Vagina (tissue), 2 donors: Measurements from ENCODE around the gene TPD52L1. TPM values are rescaled to one million over a fixed set of nuclear protein-coding genes. Genes with fewer than 3 reads are reported as not detected.

Experiments
- DNase-seq, 2 donors: peaks; one replicate each; pipeline ENCODE4 v3.0.0-alpha.2; 2017; ENCODE audit errors: extremely low spot score in 2 of 2
- H3K27ac ChIP-seq: fragments of 200-600 bp; sonication (generic); one replicate; pipeline ENCODE4 v1.5.1; 2019
- H3K27me3 ChIP-seq: fragments of 200-600 bp; sonication (generic); one replicate; pipeline ENCODE4 v1.5.1; 2019
- H3K36me3 ChIP-seq, 2 donors: fragments of 200-600 bp; sonication (generic); one replicate each; pipeline ENCODE4 v1.5.1; 2017 to 2019
- H3K4me1 ChIP-seq: fragments of 200-600 bp; sonication (generic); one replicate; pipeline ENCODE4 v1.5.1; 2019
- H3K4me3 ChIP-seq, 2 donors: fragments of 200-600 bp; sonication (generic); 1 replicate in 1 of 2; 2 replicates in 1 of 2; pipeline ENCODE4 v1.5.1; 2016 to 2019
- H3K9me3 ChIP-seq: fragments of 200-600 bp; sonication (generic); one replicate; pipeline ENCODE4 v1.5.1; 2019
- POLR2A ChIP-seq, 2 donors: fragments of 450-650 bp; IDR thresholded peaks; one replicate each; pipeline ENCODE4 v1.6.1; 2017; ENCODE audit warnings: antibody characterized with exemption in 2 of 2, mild to moderate bottlenecking in 2 of 2, moderate library complexity in 2 of 2
- POLR2AphosphoS5 ChIP-seq, 2 donors: sonication (generic); formaldehyde crosslinking; IDR thresholded peaks; one replicate each; pipeline ENCODE4 v1.9.0; 2017; ENCODE audit warnings: antibody characterized with exemption in 2 of 2, mild to moderate bottlenecking in 2 of 2, low read depth in 1 of 2; ENCODE audit not compliant: insufficient read depth in 1 of 2
- intact Hi-C: fragments of 100-400 bp; cut with DNase I; formaldehyde crosslinking; loops from one replicate; pipeline ENCODE4 v1.15.1; 2023
- total RNA-seq: library from RNA; depleted of rRNA; stranded (reverse); fragments of >200 nt; gene quantifications from one replicate; pipeline ENCODE4 v1.2.3, GENCODE V29; 2016
- TF ChIP-seq, protein P1 (sequence below), 3 experiments: fragments of 450-650 bp in 2 of 3; fragments of 200-600 bp in 1 of 3; sonication (generic) in 1 of 3; IDR thresholded peaks; one replicate each; pipeline ENCODE4 v1.5.1; 2017 to 2019; ENCODE audit warnings: antibody characterized with exemption in 3 of 3, mild to moderate bottlenecking in 2 of 3, moderate library complexity in 2 of 3

Gene TPD52L1
- total RNA-seq, 1 donor from 2014 or later, result 85.0 TPM

DNA sequence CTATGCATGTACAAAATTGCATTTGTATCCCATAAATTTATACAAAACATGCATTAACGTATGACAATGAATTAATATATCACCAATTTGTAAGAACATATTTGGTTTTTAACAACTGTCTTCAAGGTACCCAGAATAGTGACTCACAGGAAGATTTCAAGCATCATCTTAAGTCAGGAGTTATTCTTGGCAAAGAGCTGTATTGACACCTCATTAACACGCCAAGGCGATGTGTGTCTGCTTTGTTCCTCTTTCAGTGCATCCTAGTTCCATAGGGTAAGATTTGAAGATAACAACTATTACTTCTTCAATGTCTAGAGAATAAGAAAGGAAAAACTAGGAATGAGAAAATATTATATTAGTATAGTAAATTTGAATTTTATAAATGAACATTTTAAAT is 35.8 kb upstream of the TPD52L1 start:
- no peaks in the 10 kb centered on the region for H3K27me3 ChIP-seq
- no peak for DNase-seq
- TF ChIP-seq POLR2AphosphoS5 (IDR thresholded peaks at IDR 0.05; ENCODE audit: insufficient read depth in 1 of 2, low read depth in 1 of 2), result no peak
- TF ChIP-seq POLR2A (IDR thresholded peaks at IDR 0.05), result no peak
- TF ChIP-seq, protein P1, sequence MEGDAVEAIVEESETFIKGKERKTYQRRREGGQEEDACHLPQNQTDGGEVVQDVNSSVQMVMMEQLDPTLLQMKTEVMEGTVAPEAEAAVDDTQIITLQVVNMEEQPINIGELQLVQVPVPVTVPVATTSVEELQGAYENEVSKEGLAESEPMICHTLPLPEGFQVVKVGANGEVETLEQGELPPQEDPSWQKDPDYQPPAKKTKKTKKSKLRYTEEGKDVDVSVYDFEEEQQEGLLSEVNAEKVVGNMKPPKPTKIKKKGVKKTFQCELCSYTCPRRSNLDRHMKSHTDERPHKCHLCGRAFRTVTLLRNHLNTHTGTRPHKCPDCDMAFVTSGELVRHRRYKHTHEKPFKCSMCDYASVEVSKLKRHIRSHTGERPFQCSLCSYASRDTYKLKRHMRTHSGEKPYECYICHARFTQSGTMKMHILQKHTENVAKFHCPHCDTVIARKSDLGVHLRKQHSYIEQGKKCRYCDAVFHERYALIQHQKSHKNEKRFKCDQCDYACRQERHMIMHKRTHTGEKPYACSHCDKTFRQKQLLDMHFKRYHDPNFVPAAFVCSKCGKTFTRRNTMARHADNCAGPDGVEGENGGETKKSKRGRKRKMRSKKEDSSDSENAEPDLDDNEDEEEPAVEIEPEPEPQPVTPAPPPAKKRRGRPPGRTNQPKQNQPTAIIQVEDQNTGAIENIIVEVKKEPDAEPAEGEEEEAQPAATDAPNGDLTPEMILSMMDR (IDR thresholded peaks at IDR 0.05), result no peak
- H3K9me3 ChIP-seq, result no peaks in the 10 kb centered on the region
- no peaks in the 10 kb centered on the region for H3K36me3 ChIP-seq
- intact Hi-C loops, result no loop called here
- H3K4me3 ChIP-seq, result no peak overlapping the region
- H3K27ac ChIP-seq, result no peak overlapping the region
- no peaks in the 10 kb centered on the region for H3K4me1 ChIP-seq

- no peak for DNase-seq
- intact Hi-C loops, result loop anchor here (5.0 kb wide), 1 partner anchor 253 kb away; no protein-coding TSS in a partner anchor
- Histone ChIP-seq H3K4me3 (no peak overlapping the region), H3K9me3 (no peaks in the 10 kb centered on the region), H3K27ac (no peak overlapping the region), H3K4me1 (no peaks in the 10 kb centered on the region), H3K36me3 (no peaks in the 10 kb centered on the region), H3K27me3 (no peaks in the 10 kb centered on the region)
- TF ChIP-seq, protein P1 (IDR thresholded peaks at IDR 0.05), result no peak
- TF ChIP-seq POLR2AphosphoS5 (IDR thresholded peaks at IDR 0.05; ENCODE audit: insufficient read depth in 1 of 2, low read depth in 1 of 2) (no peak), POLR2A (IDR thresholded peaks at IDR 0.05) (no peak)
Observed at GRCh38 chr6:125120054-125120590, 33.5 kb upstream of the TPD52L1 start.

DNA sequence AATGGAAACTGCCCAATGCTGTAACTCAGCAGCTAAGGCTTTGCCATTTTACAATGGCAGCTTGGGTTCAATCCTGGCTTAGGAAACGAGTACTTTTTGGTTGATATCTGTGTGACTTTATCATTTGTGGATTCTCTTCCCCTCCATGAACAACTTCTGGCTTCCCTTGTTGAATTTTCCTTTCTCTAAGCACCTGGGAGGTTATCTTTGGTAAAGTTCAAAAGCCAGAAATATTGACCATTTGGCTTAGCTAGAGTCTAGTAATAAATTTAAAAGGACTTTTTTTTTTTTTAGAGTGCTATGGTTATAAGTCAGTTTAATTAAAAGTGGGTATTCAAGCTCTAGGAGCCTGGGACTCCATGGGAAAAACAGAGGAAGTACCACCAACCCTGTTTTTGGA is 31.7 kb upstream of the TPD52L1 start:
- no peaks in the 10 kb centered on the region for H3K27me3 ChIP-seq
- no peak overlapping the region for H3K27ac ChIP-seq
- no peak overlapping the region for H3K4me3 ChIP-seq
- intact Hi-C loops, result loop anchor here (5.0 kb wide), 1 partner anchor 255 kb away; no protein-coding TSS in a partner anchor
- no peak for DNase-seq
- TF ChIP-seq POLR2A (IDR thresholded peaks at IDR 0.05) (no peak), POLR2AphosphoS5 (IDR thresholded peaks at IDR 0.05; ENCODE audit: insufficient read depth in 1 of 2, low read depth in 1 of 2) (no peak)
- TF ChIP-seq, protein P1 (IDR thresholded peaks at IDR 0.05), result no peak
- no peaks in the 10 kb centered on the region for H3K36me3 ChIP-seq
- no peaks in the 10 kb centered on the region for H3K9me3 ChIP-seq
- H3K4me1 ChIP-seq, result no peaks in the 10 kb centered on the region

- Histone ChIP-seq H3K4me3 (no peak overlapping the region), H3K27ac (no peak overlapping the region), H3K9me3 (no peaks in the 10 kb centered on the region), H3K4me1 (no peaks in the 10 kb centered on the region), H3K36me3 (no peaks in the 10 kb centered on the region), H3K27me3 (no peaks in the 10 kb centered on the region)
- no peak for DNase-seq
- intact Hi-C loops, result loop anchor here (5.0 kb wide), 1 partner anchor 256 kb away; no protein-coding TSS in a partner anchor
- TF ChIP-seq, protein P1 (IDR thresholded peaks at IDR 0.05), result no peak
- TF ChIP-seq POLR2A (IDR thresholded peaks at IDR 0.05) (no peak), POLR2AphosphoS5 (IDR thresholded peaks at IDR 0.05; ENCODE audit: insufficient read depth in 1 of 2, low read depth in 1 of 2) (no peak)
Observed at GRCh38 chr6:125123051-125123450, 30.5 kb upstream of the TPD52L1 start.

- intact Hi-C loops, result loop anchor here (5.0 kb wide), 1 partner anchor 256 kb away; no protein-coding TSS in a partner anchor
- Histone ChIP-seq H3K36me3 (no peaks in the 10 kb centered on the region), H3K4me1 (no peaks in the 10 kb centered on the region), H3K4me3 (no peak overlapping the region), H3K9me3 (no peaks in the 10 kb centered on the region), H3K27me3 (no peaks in the 10 kb centered on the region), H3K27ac (no peak overlapping the region)
- TF ChIP-seq POLR2A (IDR thresholded peaks at IDR 0.05) (no peak), POLR2AphosphoS5 (IDR thresholded peaks at IDR 0.05; ENCODE audit: insufficient read depth in 1 of 2, low read depth in 1 of 2) (no peak)
- TF ChIP-seq, protein P1 (IDR thresholded peaks at IDR 0.05), result no peak
- DNase-seq, result no peak
Observed at GRCh38 chr6:125123468-125124048, 30.0 kb upstream of the TPD52L1 start.
